GM12878 (cell line): ENCODE measurements around the gene MGME1. TPM values are rescaled to one million over a fixed set of nuclear protein-coding genes. Genes with fewer than 3 reads are reported as not detected.

Experiments
- HDAC2 ChIP-seq: fragments of 200-600 bp; sonication (generic); IDR thresholded peaks from 2 replicates; pipeline ENCODE4 v1.6.1; 2017
- KLF5 ChIP-seq: fragments of 450-650 bp; IDR thresholded peaks from 2 replicates; pipeline ENCODE4 v1.6.1; 2014; ENCODE audit warnings: mild to moderate bottlenecking; ENCODE audit not compliant: partially characterized antibody
- MYC ChIP-seq: IDR thresholded peaks from 2 replicates; pipeline ENCODE4 v1.6.1; 2011; ENCODE audit warnings: mild to moderate bottlenecking, low read length, moderate library complexity, inconsistent platforms; ENCODE audit not compliant: insufficient read depth, insufficient replicate concordance, insufficient read length, severe bottlenecking
- NBN ChIP-seq: fragments of 450-650 bp; IDR thresholded peaks from 2 replicates; pipeline ENCODE4 v1.6.1; 2016
- NFYA ChIP-seq: IDR thresholded peaks from 2 replicates; pipeline ENCODE4 v1.6.1; 2011; ENCODE audit warnings: low read depth, mild to moderate bottlenecking, low read length, improper control_type of control experiment, borderline replicate concordance
- NFYB ChIP-seq: IDR thresholded peaks from 2 replicates; pipeline ENCODE4 v1.6.1; 2011; ENCODE audit warnings: low read depth, mild to moderate bottlenecking, low read length, improper control_type of control experiment, moderate library complexity; ENCODE audit not compliant: insufficient read depth
- NR2C1 ChIP-seq: fragments of 450-650 bp; IDR thresholded peaks from 2 replicates; pipeline ENCODE4 v1.6.1; 2017; ENCODE audit warnings: antibody characterized with exemption, mild to moderate bottlenecking, moderate library complexity
- PAX8 ChIP-seq: fragments of 450-650 bp; IDR thresholded peaks from 2 replicates; pipeline ENCODE4 v1.6.1; 2017; ENCODE audit warnings: mild to moderate bottlenecking, moderate library complexity
- POLR2A ChIP-seq: IDR thresholded peaks from 2 replicates; pipeline ENCODE4 v1.6.1; 2011; ENCODE audit warnings: low read depth, mild to moderate bottlenecking, low read length
- RAD51 ChIP-seq: fragments of 450-650 bp; IDR thresholded peaks from 2 replicates; pipeline ENCODE4 v1.6.1; 2016; ENCODE audit warnings: moderate library complexity, mild to moderate bottlenecking, inconsistent platforms
- SIX5 ChIP-seq: IDR thresholded peaks from 2 replicates; pipeline ENCODE4 v1.6.1; 2011; ENCODE audit warnings: mild to moderate bottlenecking, low read depth, low read length, moderate library complexity; ENCODE audit not compliant: severe bottlenecking
- SREBF2 ChIP-seq: IDR thresholded peaks from 2 replicates; pipeline ENCODE4 v1.6.1; 2012; ENCODE audit warnings: mild to moderate bottlenecking, low read length
- SUPT20H ChIP-seq: IDR thresholded peaks from 2 replicates; pipeline ENCODE4 v1.6.1; 2011; ENCODE audit warnings: low read depth, mild to moderate bottlenecking, low read length, moderate library complexity, borderline replicate concordance; ENCODE audit not compliant: control insufficient read depth
- ZBED1 ChIP-seq: IDR thresholded peaks from 2 replicates; pipeline ENCODE4 v1.6.1; 2016; ENCODE audit warnings: borderline replicate concordance
- ZNF207 ChIP-seq: fragments of 450-650 bp; IDR thresholded peaks from 2 replicates; pipeline ENCODE4 v1.6.1; 2014; ENCODE audit warnings: antibody characterized with exemption, mild to moderate bottlenecking, borderline replicate concordance
- polyA plus RNA-seq, 11 experiments: library from polyadenylated mRNA; depleted of rRNA in 4 of 11; unstranded in 6 of 11; stranded (reverse) in 5 of 11; fragments of >200 nt; fragmentation: Nextera tagmentation in 4 of 11; fragmentation: Illumina TruSeq in 1 of 11; extraction: Ambion mirVana in 4 of 11; extraction: Trizol in 1 of 11; gene quantifications; 1 replicate in 1 of 11; 2 replicates in 10 of 11; pipeline versions ENCODE4 v1.2.1 to v1.2.3, GENCODE V29; 2011 to 2016; ENCODE audit warnings: inconsistent platforms in 2 of 11, missing spikeins in 2 of 11, low read depth in 1 of 11
- total RNA-seq, 4 experiments: library from RNA; depleted of rRNA in 3 of 4; stranded (reverse); fragments of >200 nt in 3 of 4; fragmentation: Illumina TruSeq in 1 of 4; extraction: Trizol in 1 of 4; gene quantifications; 2 replicates each; pipeline versions ENCODE4 v1.2.1 to v1.2.3, GENCODE V29; 2013 to 2021
- TF ChIP-seq, protein P1 (sequence below): fragments of 450-650 bp; IDR thresholded peaks from 2 replicates; pipeline ENCODE4 v1.6.1; 2018; ENCODE audit warnings: mild to moderate bottlenecking, low read depth, moderate library complexity; ENCODE audit not compliant: partially characterized antibody
- TF ChIP-seq, protein P2 (sequence below): IDR thresholded peaks from 2 replicates; pipeline ENCODE4 v1.6.1; 2012; ENCODE audit warnings: improper control_type of control experiment, low read depth, low read length; ENCODE audit not compliant: insufficient replicate concordance
- TF ChIP-seq, protein P3 (sequence below): fragments of 450-650 bp; formaldehyde crosslinking; IDR thresholded peaks from 2 replicates; pipeline ENCODE4 v1.5.0; 2022; ENCODE audit warnings: mild to moderate bottlenecking, missing genetic modification characterization

MGME1 gene
- total and polyA plus RNA-seq, 10 of the 15 experiments (the other 5 are each of a cell fraction or from before 2014, with no cell fraction given), result 13.4 to 44.8 (median 30.6) TPM

DNA sequence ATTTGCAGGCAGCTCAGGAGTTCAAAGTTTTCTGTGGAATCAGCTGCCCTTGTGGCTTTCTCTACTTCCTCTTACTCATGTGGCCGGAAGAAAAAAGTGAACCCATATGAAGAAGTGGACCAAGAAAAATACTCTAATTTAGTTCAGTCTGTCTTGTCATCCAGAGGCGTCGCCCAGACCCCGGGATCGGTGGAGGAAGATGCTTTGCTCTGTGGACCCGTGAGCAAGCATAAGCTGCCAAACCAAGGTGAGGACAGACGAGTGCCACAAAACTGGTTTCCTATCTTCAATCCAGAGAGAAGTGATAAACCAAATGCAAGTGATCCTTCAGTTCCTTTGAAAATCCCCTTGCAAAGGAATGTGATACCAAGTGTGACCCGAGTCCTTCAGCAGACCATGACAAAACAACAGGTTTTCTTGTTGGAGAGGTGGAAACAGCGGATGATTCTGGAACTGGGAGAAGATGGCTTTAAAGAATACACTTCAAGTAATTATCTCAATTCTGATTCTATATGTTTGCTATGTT lies 1.1 kb downstream of the MGME1 start (continued):
- TF ChIP-seq, protein P1, sequence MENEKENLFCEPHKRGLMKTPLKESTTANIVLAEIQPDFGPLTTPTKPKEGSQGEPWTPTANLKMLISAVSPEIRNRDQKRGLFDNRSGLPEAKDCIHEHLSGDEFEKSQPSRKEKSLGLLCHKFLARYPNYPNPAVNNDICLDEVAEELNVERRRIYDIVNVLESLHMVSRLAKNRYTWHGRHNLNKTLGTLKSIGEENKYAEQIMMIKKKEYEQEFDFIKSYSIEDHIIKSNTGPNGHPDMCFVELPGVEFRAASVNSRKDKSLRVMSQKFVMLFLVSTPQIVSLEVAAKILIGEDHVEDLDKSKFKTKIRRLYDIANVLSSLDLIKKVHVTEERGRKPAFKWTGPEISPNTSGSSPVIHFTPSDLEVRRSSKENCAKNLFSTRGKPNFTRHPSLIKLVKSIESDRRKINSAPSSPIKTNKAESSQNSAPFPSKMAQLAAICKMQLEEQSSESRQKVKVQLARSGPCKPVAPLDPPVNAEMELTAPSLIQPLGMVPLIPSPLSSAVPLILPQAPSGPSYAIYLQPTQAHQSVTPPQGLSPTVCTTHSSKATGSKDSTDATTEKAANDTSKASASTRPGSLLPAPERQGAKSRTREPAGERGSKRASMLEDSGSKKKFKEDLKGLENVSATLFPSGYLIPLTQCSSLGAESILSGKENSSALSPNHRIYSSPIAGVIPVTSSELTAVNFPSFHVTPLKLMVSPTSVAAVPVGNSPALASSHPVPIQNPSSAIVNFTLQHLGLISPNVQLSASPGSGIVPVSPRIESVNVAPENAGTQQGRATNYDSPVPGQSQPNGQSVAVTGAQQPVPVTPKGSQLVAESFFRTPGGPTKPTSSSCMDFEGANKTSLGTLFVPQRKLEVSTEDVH, result no peak
- TF ChIP-seq NFYA (no peak), SUPT20H (no peak), KLF5 (no peak), RAD51 (peak; percentile 89), SIX5 (no peak), HDAC2 (no peak), ZBED1 (no peak), MYC (no peak), POLR2A (peak; percentile 75), NR2C1 (no peak), NFYB (no peak), SREBF2 (no peak), PAX8 (no peak), ZNF207 (no peak), NBN (0 out of 2 replicates have a peak, but pooled peaks have one; percentile 13)
- TF ChIP-seq, protein P2, sequence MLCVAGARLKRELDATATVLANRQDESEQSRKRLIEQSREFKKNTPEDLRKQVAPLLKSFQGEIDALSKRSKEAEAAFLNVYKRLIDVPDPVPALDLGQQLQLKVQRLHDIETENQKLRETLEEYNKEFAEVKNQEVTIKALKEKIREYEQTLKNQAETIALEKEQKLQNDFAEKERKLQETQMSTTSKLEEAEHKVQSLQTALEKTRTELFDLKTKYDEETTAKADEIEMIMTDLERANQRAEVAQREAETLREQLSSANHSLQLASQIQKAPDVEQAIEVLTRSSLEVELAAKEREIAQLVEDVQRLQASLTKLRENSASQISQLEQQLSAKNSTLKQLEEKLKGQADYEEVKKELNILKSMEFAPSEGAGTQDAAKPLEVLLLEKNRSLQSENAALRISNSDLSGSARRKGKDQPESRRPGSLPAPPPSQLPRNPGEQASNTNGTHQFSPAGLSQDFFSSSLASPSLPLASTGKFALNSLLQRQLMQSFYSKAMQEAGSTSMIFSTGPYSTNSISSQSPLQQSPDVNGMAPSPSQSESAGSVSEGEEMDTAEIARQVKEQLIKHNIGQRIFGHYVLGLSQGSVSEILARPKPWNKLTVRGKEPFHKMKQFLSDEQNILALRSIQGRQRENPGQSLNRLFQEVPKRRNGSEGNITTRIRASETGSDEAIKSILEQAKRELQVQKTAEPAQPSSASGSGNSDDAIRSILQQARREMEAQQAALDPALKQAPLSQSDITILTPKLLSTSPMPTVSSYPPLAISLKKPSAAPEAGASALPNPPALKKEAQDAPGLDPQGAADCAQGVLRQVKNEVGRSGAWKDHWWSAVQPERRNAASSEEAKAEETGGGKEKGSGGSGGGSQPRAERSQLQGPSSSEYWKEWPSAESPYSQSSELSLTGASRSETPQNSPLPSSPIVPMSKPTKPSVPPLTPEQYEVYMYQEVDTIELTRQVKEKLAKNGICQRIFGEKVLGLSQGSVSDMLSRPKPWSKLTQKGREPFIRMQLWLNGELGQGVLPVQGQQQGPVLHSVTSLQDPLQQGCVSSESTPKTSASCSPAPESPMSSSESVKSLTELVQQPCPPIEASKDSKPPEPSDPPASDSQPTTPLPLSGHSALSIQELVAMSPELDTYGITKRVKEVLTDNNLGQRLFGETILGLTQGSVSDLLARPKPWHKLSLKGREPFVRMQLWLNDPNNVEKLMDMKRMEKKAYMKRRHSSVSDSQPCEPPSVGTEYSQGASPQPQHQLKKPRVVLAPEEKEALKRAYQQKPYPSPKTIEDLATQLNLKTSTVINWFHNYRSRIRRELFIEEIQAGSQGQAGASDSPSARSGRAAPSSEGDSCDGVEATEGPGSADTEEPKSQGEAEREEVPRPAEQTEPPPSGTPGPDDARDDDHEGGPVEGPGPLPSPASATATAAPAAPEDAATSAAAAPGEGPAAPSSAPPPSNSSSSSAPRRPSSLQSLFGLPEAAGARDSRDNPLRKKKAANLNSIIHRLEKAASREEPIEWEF, result no peak
- TF ChIP-seq, protein P3, sequence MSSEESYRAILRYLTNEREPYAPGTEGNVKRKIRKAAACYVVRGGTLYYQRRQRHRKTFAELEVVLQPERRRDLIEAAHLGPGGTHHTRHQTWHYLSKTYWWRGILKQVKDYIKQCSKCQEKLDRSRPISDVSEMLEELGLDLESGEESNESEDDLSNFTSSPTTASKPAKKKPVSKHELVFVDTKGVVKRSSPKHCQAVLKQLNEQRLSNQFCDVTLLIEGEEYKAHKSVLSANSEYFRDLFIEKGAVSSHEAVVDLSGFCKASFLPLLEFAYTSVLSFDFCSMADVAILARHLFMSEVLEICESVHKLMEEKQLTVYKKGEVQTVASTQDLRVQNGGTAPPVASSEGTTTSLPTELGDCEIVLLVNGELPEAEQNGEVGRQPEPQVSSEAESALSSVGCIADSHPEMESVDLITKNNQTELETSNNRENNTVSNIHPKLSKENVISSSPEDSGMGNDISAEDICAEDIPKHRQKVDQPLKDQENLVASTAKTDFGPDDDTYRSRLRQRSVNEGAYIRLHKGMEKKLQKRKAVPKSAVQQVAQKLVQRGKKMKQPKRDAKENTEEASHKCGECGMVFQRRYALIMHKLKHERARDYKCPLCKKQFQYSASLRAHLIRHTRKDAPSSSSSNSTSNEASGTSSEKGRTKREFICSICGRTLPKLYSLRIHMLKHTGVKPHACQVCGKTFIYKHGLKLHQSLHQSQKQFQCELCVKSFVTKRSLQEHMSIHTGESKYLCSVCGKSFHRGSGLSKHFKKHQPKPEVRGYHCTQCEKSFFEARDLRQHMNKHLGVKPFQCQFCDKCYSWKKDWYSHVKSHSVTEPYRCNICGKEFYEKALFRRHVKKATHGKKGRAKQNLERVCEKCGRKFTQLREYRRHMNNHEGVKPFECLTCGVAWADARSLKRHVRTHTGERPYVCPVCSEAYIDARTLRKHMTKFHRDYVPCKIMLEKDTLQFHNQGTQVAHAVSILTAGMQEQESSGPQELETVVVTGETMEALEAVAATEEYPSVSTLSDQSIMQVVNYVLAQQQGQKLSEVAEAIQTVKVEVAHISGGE (CRISPR knock-in tag), result no peak
